HG03060 (cell line): ENCODE data around the gene AP1M2.
"Not testable (repeated sequence)": the region's sequence is repeated elsewhere in the genome, so short reads cannot be mapped to it uniquely, and the experiment has no call there.

ENCODE experiments used
- ATAC-seq: cut with Tn5 transposase; IDR thresholded peaks from one replicate; pipeline ENCODE4 v1.9.1; 2021; ENCODE audit warnings: low read depth, moderate number of reproducible peaks; ENCODE audit not compliant: unreplicated experiment

The AP1M2 gene

GRCh38 chr19:10543420-10544241 lies 43.5 kb downstream of the AP1M2 start, which contains the start of gene ATG4D:
ATG4D (plus strand) TSS chr19:10543904; CDS start chr19:10544091, 187 bp downstream.
- no peak for ATAC-seq

GRCh38 chr19:10543059-10543419 lies 44.1 kb downstream of the AP1M2 start:
- no peak for ATAC-seq

GRCh38 chr19:10539016-10539415 lies 48.1 kb downstream of the AP1M2 start:
- ATAC-seq = not testable (repeated sequence)

- no peak for ATAC-seq
These were observed 48.7 kb downstream of the AP1M2 start for GRCh38 chr19:10538204-10538983.

- ATAC-seq = no peak
These were observed 49.4 kb downstream of the AP1M2 start for GRCh38 chr19:10537668-10538067.

- no peak for ATAC-seq
These were observed 51.5 kb downstream of the AP1M2 start for GRCh38 chr19:10535613-10536012.

- no peak for ATAC-seq
These were observed 53.3 kb downstream of the AP1M2 start for GRCh38 chr19:10533646-10534386.

- no peak for ATAC-seq
These were observed 54.7 kb downstream of the AP1M2 start for GRCh38 chr19:10532457-10532856.

- ATAC-seq = not testable (repeated sequence)
These were observed 60.2 kb downstream of the AP1M2 start for GRCh38 chr19:10526887-10527286.

GRCh38 chr19:10525636-10526035 lies 61.5 kb downstream of the AP1M2 start:
- no peak for ATAC-seq

GRCh38 chr19:10523135-10523636 lies 63.9 kb downstream of the AP1M2 start:
- no peak for ATAC-seq
